ENCODE data around the gene TRIO.

DNA sequence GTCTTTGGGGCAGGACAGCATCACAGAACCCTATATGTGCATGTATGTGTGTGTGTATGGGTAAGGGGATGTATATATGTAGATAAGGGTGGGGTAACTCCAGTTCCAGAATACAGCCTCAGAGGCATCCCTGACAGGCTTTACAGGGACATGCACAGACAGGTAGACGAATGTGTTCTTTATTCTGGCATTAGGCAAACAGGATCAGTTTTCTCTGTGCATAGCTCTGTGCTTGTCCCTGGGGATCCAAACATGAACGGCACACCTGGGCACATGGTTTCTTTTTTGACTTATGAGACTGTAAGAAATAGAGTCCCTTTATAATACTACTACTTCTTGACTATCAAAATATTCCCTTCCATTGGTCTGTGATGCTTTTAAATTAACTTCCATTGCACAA lies 120.6 kb downstream of the TRIO start:
- TF ChIP-seq TP53 (CRISPR knock-in tag; IDR thresholded peaks at IDR 0.05) (no peak), NFE2L1 (CRISPR knock-in tag; IDR thresholded peaks at IDR 0.05) (no peak), NR3C1 (CRISPR knock-in tag; conservative IDR thresholded peaks at IDR 0.05; ENCODE audit: low read depth) (no peak), MYBL2 (CRISPR knock-in tag; IDR thresholded peaks at IDR 0.05) (no peak), SMAD4 (CRISPR knock-in tag; IDR thresholded peaks at IDR 0.05) (no peak), ZNF138 (CRISPR knock-in tag; conservative IDR thresholded peaks at IDR 0.05) (no peak), CREM (CRISPR knock-in tag; IDR thresholded peaks at IDR 0.05) (no peak)
- TF ChIP-seq, protein P1, sequence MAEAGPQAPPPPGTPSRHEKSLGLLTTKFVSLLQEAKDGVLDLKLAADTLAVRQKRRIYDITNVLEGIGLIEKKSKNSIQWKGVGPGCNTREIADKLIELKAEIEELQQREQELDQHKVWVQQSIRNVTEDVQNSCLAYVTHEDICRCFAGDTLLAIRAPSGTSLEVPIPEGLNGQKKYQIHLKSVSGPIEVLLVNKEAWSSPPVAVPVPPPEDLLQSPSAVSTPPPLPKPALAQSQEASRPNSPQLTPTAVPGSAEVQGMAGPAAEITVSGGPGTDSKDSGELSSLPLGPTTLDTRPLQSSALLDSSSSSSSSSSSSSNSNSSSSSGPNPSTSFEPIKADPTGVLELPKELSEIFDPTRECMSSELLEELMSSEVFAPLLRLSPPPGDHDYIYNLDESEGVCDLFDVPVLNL (CRISPR knock-in tag; IDR thresholded peaks at IDR 0.05; ENCODE audit: borderline replicate concordance, low read depth) = no peak
- TF ChIP-seq, protein P2, sequence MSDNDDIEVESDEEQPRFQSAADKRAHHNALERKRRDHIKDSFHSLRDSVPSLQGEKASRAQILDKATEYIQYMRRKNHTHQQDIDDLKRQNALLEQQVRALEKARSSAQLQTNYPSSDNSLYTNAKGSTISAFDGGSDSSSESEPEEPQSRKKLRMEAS (CRISPR knock-in tag; IDR thresholded peaks at IDR 0.05) = no peak
- TF ChIP-seq, protein P3, sequence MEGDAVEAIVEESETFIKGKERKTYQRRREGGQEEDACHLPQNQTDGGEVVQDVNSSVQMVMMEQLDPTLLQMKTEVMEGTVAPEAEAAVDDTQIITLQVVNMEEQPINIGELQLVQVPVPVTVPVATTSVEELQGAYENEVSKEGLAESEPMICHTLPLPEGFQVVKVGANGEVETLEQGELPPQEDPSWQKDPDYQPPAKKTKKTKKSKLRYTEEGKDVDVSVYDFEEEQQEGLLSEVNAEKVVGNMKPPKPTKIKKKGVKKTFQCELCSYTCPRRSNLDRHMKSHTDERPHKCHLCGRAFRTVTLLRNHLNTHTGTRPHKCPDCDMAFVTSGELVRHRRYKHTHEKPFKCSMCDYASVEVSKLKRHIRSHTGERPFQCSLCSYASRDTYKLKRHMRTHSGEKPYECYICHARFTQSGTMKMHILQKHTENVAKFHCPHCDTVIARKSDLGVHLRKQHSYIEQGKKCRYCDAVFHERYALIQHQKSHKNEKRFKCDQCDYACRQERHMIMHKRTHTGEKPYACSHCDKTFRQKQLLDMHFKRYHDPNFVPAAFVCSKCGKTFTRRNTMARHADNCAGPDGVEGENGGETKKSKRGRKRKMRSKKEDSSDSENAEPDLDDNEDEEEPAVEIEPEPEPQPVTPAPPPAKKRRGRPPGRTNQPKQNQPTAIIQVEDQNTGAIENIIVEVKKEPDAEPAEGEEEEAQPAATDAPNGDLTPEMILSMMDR (IDR thresholded peaks at IDR 0.05) = no peak
- TF ChIP-seq, protein P4, sequence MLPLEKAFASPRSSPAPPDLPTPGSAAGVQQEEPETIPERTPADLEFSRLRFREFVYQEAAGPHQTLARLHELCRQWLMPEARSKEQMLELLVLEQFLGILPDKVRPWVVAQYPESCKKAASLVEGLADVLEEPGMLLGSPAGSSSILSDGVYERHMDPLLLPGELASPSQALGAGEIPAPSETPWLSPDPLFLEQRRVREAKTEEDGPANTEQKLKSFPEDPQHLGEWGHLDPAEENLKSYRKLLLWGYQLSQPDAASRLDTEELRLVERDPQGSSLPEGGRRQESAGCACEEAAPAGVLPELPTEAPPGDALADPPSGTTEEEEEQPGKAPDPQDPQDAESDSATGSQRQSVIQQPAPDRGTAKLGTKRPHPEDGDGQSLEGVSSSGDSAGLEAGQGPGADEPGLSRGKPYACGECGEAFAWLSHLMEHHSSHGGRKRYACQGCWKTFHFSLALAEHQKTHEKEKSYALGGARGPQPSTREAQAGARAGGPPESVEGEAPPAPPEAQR (CRISPR knock-in tag; IDR thresholded peaks at IDR 0.05) = no peak
- TF ChIP-seq, protein P5, sequence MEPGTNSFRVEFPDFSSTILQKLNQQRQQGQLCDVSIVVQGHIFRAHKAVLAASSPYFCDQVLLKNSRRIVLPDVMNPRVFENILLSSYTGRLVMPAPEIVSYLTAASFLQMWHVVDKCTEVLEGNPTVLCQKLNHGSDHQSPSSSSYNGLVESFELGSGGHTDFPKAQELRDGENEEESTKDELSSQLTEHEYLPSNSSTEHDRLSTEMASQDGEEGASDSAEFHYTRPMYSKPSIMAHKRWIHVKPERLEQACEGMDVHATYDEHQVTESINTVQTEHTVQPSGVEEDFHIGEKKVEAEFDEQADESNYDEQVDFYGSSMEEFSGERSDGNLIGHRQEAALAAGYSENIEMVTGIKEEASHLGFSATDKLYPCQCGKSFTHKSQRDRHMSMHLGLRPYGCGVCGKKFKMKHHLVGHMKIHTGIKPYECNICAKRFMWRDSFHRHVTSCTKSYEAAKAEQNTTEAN (CRISPR knock-in tag; IDR thresholded peaks at IDR 0.05) = no peak
- TF ChIP-seq, protein P6, sequence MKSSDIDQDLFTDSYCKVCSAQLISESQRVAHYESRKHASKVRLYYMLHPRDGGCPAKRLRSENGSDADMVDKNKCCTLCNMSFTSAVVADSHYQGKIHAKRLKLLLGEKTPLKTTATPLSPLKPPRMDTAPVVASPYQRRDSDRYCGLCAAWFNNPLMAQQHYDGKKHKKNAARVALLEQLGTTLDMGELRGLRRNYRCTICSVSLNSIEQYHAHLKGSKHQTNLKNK (CRISPR knock-in tag; IDR thresholded peaks at IDR 0.05) = no peak
